UCSD-AML1 (cell line): ENCODE results near the gene RYR2.

Experiments
- DNase-seq: peaks from one replicate; lab custom pipeline; 2025; ENCODE audit not compliant: unreplicated experiment; lab: John Stamatoyannopoulos, UW

Gene RYR2

DNA sequence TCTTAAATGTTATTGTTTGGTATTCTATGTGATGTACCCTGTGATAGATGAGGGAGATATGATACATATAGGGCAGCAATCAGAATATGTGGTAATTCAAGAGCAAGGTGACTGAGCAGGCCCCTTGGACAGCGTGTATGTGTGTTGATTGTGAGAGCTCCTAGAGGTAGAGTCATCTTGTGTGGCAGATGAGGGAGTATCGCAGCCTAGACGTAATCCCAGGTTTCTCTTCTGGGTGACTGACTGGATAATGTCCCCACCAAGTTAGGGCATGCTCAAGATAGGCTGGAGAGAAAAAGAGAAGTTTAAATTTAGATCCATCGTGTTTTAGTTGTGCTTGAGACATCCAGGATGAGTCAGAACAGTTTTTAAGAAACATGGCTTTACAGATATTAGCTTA lies 663.5 kb downstream of the RYR2 start:
- DNase-seq, result no peak

DNA sequence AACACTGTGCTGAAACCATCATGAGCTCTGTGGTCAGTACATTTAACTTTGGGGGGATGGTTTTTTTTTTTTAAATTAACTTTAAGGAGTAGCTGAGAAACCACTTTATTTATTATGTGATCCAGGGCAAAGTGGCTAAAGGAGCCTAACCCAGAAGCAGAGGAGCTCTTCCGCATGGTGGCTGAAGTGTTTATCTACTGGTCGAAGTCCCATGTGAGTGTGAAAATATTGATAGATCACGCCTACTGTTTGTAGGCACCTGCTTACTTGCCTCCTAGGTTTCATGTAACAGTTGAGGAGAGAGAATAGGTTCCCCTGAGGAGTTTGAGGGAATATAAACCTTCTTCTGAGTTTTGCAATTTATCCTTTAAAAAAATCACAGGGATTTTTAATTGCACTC lies 667.4 kb downstream of the RYR2 start:
- DNase-seq, result no peak

DNA sequence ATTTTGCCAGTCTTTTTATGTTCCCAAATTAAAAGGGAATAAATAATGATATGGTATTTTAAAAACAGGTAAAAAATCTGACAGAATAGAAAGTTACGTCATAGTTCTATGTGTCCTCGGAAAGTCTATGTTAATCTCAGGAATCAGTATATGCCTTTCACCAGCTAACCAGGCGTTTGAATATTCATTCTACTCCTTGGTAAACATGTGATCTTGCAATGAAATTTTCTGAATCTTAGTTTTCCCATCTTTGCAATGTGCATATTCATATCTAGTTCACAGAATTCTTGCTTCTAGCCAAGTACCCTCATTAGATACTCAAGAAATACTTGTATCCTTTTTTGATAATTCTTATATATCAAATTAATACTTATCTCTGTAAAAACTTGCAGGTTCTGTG lies 669.3 kb downstream of the RYR2 start:
- DNase-seq, result no peak

DNA sequence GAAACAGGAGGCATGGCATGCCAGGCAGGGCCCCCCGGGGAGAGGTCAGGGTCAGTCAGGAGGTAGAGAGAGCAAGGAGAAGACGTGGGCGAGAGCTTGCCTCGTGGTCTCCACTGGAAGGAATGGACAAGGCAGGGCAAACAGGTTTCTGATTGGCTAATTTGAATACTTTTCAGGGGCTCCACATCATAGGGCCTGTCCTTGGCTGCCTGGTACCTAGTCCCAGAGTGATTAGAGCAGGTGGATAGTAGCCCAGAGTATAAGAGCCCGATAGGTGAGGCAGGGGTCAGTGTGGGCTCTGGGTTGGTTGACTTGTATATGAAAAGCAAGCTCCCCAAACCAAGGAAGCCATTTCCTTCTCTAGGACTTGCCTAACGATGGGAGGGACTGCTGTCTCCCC lies 670.1 kb downstream of the RYR2 start:
- no peak for DNase-seq

DNA sequence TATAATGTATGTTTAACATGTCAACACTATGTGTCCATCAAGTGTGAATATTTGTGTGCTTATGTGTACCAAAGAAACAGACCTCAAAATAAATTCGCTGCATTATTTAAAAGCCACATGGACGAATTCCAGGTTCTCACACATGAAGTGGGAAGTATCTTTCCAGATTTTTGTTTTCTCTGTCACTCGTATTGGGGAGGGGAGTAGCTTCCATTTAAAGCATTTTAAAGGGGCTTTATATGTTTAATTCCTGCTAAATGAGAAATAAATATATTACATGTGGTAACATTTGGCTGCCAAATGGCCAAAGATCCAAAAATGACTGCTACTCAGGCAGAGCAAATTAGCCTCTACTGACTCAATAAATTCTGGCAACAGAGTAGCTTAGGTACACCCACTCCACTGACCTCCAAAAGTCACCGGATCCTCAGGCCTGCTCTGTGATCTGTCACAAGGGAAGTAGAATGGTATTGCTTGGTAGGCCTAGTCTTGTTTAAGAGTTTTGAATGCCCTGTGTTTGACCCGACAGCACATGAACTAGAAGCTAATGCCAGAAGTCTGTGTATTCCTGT lies 670.7 kb downstream of the RYR2 start:
- no peak for DNase-seq

DNA sequence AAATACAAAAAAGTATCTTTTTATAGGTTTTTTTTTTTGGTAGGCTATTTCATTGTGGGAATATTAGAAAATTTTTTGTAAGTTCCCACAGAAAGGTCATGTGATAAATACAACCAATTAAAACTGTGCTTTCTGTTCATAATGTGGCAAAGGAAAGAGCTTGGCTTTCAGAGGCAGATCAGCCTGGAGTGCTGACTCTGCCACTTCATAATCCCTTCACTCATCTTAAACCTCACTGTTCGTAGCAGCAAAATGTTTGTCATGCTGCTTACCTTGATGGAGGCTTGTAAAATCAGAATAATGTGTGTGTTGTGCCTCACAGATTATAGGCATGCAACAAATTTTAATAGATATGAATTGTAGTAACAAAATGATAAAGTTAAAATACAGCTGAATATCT lies 671.9 kb downstream of the RYR2 start:
- no peak for DNase-seq

DNA sequence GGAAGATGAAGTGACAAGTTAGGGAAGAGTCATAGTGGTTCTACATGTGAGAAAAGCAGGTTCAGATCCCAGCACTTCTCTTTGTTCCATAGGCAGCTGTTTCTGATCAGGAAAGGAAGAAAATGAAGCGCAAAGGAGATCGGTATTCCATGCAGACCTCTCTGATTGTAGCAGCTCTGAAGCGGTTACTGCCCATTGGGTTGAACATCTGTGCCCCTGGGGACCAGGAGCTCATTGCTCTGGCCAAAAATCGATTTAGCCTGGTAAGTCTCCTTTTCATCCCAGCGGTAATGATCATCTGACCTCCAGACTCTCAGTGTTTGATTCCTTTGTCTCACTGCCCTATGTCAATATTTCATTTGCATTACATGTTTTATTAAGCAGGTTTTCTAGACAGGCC lies 675.1 kb downstream of the RYR2 start:
- no peak for DNase-seq

DNA sequence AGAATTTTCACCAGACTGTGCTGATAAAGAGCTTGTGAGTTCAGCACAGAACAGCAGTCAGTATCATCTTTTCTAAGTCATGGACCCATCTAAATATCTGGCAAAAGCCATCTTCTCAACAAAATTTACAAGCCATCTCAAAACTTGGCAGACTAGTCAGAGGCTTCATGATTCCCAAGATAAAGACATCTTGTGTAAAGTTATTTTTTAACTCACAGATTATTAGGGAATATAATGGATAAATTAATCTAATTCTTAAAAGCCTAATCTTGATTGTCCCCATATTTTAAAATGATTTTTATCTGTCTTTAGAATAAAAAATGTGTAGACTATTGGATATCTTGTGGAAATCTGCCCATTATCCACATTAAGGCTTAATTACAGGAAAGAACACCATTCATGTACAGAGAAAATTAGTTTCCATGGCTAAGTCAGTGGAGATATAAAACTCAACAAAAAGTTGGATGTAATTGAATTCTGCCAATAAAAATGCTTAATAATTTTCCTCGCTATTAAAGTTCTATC lies 688.9 kb downstream of the RYR2 start:
- no peak for DNase-seq

DNA sequence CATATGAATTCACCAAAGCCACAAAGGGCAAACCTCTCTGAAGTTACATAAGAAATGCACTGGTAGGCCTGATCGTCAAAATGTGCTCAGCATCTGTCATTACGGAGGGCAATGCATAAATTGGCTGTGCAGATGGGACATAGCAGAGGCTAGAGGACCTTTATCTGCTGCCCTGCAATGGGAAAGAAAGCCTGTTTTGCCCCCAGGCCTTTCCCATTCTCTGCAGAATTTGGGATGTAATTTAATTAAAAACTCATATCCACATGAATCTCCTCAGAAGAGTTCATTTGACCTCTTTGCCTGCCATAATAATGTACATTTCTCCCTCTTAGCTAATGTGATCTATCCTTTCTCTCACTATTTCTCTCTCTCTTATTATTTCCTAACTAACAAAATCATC lies 690.7 kb downstream of the RYR2 start:
- DNase-seq, result no peak

DNA sequence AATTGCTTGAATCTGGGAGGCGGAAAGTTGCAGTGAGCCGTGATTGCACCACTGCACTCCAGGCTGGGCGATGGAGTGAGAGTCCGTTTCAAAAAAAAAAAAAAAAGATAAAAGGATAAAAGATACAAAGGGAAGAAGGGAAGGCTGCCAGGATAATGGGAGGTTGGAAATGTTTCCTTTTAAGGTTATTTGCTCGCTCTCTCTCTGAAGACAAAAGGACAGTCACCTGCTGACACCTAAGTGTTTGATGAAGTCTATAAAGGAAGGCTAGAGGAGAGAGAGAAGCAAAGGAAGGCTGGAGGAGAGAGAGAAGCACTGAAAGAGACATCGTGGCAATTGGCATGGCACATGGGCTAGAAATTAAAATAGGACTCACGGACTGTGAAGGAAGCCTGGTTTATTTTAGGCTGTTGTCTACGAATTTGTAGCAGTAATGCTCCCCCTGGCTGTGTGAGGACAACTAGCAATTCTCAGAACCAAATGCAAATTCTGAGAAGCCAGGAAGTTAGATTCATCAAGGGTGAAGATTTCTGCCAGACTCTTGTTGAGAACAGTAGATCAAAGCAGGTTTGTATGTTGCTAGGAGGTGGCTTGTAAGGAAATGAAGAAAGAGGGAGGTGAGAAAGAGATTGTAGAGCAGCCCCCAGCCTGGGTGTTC lies 694.5 kb downstream of the RYR2 start:
- no peak for DNase-seq

DNA sequence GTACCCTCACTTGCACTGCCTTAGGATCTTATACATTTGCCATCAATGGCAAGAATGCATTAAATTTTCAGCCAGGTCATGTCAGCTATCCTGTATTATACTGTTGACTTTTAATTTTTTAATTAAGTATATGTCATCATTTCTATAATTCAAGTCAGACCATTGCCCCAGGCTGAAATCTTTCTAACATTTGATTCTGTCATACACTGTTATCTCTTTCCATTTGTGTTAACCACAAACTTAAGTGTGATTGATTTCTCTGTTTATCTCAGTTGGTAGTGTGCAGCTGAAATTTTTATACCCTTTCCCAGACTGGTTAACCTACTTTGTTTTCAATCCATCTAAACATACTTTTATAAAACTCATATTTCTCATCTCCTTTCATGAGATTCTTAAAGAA lies 695.5 kb downstream of the RYR2 start:
- no peak for DNase-seq

DNA sequence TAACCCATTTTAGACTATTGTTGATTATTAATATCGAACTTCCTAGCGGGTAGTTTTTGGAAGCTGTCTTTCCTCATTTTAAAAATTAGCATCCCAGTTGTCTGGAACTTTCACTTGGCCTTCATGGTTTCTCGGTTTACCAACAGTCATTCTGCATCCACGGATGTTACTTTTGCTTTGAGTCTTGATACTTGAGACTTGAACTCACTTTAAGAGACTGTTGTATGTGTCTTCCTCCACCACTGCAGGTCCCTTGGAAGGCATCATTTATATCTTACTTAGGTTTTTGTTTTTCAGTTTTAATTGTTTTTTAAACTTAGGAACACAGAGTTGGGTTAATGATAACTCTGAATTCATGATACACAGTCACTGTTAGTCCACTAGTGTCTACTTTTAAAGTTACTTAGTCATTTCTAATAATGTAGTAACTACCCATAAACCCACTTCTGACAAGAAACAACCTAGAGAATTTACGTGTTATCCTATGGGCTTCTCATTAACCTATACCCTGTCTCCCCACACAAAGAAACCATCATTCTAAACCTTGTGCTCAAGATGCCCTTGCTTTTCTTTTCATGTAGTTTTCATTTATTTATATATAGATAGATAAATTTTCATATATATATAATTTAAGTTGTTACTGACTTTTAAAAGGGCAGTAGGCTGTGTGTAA lies 696.1 kb downstream of the RYR2 start:
- no peak for DNase-seq

DNA sequence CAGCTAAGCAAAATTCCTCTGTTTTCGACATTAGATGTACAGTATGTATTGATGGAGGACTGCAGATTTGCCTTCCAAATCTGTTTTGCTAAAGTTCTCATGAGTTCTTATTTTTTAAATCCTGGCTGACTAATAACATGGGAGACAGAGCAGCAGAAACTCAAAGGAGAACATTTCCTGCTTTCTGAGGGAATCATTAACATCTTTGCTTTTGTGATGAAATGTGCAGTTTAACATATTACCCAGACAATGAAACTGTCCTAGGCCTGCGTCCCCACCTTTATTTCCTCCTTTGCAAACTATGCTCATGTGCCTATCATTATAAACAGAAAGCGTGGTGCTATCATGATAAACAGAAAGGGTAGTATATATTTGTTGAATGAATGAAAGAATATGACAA lies 698.9 kb downstream of the RYR2 start:
- DNase-seq, result no peak

DNA sequence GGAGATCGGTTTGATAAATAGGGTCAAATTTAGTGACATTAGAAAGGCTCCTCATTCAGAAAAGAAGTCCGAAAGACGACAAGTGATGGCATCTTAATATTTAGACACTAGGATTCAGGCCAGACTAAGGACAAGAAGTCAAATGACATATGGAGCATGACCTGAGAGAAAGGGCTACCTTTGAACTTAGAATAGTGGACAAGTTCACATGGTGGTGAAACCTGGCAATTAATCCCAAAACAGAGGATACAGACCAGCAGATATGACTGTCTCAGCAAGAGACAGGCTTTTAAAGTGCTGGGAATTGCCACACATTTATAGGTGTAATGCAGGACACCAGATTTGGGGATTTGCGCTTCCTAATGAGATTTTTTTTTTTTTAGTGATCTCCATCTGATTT lies 703.6 kb downstream of the RYR2 start:
- no peak for DNase-seq

DNA sequence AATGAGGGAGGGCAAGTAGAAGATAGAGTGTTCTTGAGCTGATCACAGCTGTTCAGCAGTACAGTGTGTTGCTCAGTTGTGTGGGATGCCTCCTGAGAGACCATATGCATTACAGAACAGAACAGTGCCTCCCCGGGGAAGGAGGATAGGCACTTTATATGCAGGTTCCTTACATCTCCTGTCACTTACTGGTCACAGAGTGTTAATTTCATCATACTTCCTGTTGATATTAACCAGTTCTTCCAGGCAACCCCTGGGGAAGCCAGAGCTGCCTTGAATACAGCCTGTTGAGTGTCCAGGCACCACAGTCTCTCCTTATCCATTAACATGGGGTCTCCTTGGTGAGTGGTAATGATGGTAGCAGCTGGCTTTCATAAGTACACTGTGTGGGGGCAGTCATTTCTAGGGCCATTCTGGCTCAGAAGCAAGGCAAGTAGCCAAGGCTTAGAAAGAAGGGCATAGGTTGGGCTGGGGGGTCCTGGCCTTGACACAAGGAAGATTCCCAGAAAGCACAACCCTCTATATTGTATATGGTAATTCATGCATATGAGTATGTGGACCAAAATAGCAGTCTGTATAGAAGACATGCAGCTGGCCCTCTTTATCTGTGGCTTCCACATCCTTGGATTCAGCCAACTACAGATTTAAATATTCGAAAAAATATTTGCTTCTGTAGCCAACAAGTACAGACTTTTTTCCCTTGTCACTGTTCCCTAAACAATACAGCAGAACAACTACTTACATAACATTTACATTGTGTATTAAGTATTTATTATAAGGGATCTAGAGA lies 706.4 kb downstream of the RYR2 start:
- peak; percentile 6 for DNase-seq

DNA sequence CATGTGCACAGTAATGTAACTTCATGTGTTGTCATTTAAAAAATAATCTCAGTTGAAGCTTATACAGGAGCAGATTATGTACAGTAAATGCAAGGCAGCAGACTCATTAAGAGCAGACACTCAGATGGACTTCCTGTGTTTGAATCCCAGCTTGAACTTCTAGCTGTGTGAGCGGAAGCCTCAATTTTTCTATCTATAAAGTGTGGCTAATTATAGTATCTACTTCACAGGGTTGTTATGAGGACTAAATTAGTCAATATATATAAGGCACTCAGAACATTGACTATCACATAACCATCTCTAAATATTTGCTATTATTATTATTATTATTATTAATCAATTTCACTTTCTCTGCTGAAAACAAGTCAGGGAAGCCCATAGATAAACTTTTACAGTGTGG lies 707.1 kb downstream of the RYR2 start:
- no peak for DNase-seq

DNA sequence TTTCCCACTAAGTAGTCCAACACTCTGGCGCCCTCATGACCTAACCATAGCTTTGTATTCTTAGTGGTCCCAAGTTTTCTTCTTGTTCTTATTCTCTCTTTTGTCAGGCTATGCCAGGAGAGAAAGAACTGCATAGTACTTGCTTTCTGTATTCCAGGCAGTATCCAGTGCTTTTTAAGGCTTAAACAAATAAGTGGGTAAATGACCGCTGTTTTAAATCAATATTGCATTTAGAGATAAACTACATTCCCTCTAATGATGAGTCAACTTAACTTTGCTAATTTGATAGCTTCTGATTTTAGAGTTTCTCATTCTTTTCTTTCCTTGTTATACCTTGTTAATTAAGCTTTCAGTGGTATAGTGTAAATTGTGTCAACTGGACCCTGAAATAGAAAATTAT lies 709.1 kb downstream of the RYR2 start:
- no peak for DNase-seq

DNA sequence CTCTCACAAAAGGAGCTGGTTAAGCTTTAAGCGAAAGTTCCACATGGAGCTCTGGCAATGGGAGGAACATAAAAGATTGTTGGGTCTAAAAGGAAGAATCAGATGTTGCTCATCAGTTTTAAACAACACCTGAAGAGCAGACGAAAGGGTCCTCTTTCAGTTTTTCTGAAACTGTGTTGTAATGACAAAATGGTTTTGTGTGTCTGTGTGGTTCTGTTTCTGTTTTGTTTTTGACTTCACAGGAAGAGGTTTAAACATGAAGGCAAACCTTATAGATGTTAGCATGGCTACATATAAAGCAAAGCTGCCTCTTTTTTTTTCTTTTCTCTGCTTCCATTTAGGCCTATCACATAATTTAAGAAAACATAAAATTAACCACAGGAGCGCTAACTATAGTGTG lies 712.6 kb downstream of the RYR2 start:
- no peak for DNase-seq

DNA sequence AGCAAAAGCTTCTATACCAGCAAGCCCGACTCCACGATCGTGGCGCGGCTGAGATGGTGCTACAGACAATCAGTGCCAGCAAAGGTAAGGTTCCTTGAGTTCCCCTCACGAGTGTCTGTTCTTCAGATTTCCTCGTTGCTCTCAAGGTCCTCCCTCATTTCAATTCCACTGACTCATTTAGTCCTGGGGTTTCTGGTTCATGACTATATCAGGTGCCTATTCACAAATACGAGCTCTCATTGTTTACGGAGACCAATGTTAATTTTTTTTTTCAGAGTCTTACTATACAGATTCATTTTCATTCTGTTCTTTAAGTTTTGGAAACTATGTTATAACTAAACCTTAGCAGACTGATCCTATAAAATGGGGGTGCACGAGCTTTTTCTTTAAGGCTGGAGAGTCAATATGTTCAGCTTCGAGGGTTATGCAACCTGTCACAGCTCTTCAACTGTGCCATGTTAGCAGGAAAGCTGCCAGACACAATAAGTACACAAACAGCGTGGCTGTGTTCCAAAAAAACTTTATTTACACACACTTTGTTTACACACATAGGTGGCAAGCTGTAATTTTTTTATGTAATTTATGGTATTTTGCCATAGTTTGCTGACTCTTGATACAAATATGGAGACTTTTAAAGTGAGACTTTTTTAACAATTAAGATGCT lies 714.5 kb downstream of the RYR2 start:
- no peak for DNase-seq

DNA sequence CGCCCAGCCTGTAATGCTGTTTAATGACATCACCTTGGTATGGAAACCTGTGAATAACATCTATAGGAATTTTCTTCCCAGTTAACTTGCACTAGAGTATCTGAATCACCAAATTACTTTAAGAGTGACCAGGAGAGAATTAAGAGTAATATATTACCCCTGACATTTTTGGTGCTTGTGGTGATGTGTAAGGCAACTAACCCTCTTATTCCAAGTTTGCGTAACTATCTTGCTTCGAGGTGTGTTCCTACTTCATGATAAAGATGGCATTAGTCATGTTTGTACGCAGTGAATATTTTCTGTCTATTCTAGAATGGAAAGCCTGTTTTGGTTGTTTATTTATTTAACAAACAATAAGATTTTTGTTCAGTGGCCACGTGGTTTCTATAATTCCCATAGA lies 717.4 kb downstream of the RYR2 start:
- DNase-seq, result no peak

DNA sequence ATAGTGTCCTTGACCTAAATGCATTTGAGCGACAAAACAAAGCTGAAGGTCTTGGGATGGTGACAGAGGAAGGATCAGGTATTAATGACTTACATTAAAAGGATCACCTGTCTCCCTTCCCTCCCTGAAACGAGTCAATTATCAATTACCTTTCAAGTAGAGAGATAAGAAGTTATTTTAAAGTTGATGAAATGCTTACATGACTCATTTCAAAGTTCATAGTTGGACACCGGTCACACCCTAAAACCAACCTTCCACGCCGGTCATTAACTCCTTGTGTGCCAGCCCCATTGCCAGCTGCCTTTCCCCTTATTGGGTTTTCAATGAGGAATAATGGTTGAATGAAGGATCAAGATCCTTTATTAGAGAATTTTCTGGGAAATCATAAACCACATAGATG lies 719.0 kb downstream of the RYR2 start:
- no peak for DNase-seq
